ENCODE results near the gene THOC5. TPM values are rescaled to one million over a fixed set of nuclear protein-coding genes. Genes with fewer than 3 reads are reported as not detected.

The THOC5 gene
- total RNA-seq, 1 donor from 2014 or later: 76.4 TPM

DNA sequence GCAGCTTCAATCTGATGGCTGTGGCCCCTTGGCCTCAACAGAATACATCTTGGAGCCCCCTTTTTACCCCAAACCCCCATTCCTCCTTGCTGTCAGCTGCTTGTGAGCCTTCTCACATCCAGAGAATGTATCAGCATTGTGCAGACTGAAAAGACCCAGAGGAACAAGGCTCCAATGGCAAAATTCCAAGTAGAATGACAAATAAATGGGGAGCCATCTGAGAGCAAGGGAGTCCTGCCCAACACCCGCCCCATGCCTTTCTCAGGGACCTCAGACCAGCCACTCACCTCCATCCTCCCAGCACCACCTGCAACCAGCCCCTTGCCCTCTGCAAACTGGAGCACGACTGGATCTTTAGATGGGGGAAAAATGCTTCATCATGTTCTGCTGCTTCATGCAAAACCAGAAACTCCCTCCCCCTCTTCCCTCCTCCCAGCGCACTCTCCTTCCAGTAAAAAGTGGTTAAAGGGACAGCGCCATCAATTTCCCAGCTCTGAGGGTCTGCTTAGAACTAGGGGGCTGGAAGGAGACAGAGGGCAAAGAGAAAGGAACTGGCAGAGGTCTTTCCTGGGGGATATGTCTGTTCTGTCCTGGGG lies 75.7 kb downstream of the THOC5 start:
- no peaks in the 10 kb centered on the region for H3K9me3 Mint-ChIP-seq (ENCODE audit: unreplicated experiment)
- H3K36me3 Mint-ChIP-seq (ENCODE audit: low read depth, unreplicated experiment): peaks cover 12% of the 10 kb centered on the region
- TF ChIP-seq, protein P1, sequence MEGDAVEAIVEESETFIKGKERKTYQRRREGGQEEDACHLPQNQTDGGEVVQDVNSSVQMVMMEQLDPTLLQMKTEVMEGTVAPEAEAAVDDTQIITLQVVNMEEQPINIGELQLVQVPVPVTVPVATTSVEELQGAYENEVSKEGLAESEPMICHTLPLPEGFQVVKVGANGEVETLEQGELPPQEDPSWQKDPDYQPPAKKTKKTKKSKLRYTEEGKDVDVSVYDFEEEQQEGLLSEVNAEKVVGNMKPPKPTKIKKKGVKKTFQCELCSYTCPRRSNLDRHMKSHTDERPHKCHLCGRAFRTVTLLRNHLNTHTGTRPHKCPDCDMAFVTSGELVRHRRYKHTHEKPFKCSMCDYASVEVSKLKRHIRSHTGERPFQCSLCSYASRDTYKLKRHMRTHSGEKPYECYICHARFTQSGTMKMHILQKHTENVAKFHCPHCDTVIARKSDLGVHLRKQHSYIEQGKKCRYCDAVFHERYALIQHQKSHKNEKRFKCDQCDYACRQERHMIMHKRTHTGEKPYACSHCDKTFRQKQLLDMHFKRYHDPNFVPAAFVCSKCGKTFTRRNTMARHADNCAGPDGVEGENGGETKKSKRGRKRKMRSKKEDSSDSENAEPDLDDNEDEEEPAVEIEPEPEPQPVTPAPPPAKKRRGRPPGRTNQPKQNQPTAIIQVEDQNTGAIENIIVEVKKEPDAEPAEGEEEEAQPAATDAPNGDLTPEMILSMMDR (IDR thresholded peaks at IDR 0.05; ENCODE audit: unreplicated experiment): no peak
- H3K27me3 Mint-ChIP-seq (ENCODE audit: unreplicated experiment): peaks cover 27% of the 10 kb centered on the region
- peaks cover 39% of the 10 kb centered on the region for H3K4me1 Mint-ChIP-seq (ENCODE audit: unreplicated experiment)
- no peak overlapping the region for H3K27ac Mint-ChIP-seq (ENCODE audit: unreplicated experiment)
- no peak overlapping the region for H3K4me3 Mint-ChIP-seq (ENCODE audit: unreplicated experiment)
- DNase-seq (ENCODE audit: low spot score): no peak

GRCh38 chr22:29476116-29476515 lies 77.4 kb downstream of the THOC5 start:
- Mint-ChIP-seq H3K36me3 (ENCODE audit: low read depth, unreplicated experiment) (peaks cover 10% of the 10 kb centered on the region), H3K27ac (ENCODE audit: unreplicated experiment) (no peak overlapping the region), H3K4me3 (ENCODE audit: unreplicated experiment) (no peak overlapping the region), H3K9me3 (ENCODE audit: unreplicated experiment) (no peaks in the 10 kb centered on the region), H3K27me3 (ENCODE audit: unreplicated experiment) (peaks cover 16% of the 10 kb centered on the region), H3K4me1 (ENCODE audit: unreplicated experiment) (peaks cover 28% of the 10 kb centered on the region)
- TF ChIP-seq, protein P1 (IDR thresholded peaks at IDR 0.05; ENCODE audit: unreplicated experiment): no peak
- peak; percentile 42 for DNase-seq (ENCODE audit: low spot score)

GRCh38 chr22:29475550-29475949 lies 78.0 kb downstream of the THOC5 start:
- H3K4me3 Mint-ChIP-seq (ENCODE audit: unreplicated experiment): no peak overlapping the region
- peaks cover 16% of the 10 kb centered on the region for H3K27me3 Mint-ChIP-seq (ENCODE audit: unreplicated experiment)
- no peak for DNase-seq (ENCODE audit: low spot score)
- peaks cover 12% of the 10 kb centered on the region for H3K36me3 Mint-ChIP-seq (ENCODE audit: low read depth, unreplicated experiment)
- no peaks in the 10 kb centered on the region for H3K9me3 Mint-ChIP-seq (ENCODE audit: unreplicated experiment)
- H3K4me1 Mint-ChIP-seq (ENCODE audit: unreplicated experiment): peaks cover 28% of the 10 kb centered on the region
- no peak overlapping the region for H3K27ac Mint-ChIP-seq (ENCODE audit: unreplicated experiment)
- TF ChIP-seq, protein P1 (IDR thresholded peaks at IDR 0.05; ENCODE audit: unreplicated experiment): no peak

- DNase-seq (ENCODE audit: low spot score): no peak
- no peak overlapping the region for H3K4me3 Mint-ChIP-seq (ENCODE audit: unreplicated experiment)
- H3K27ac Mint-ChIP-seq (ENCODE audit: unreplicated experiment): no peak overlapping the region
- peaks cover 16% of the 10 kb centered on the region for H3K4me1 Mint-ChIP-seq (ENCODE audit: unreplicated experiment)
- H3K36me3 Mint-ChIP-seq (ENCODE audit: low read depth, unreplicated experiment): peaks cover 12% of the 10 kb centered on the region
- TF ChIP-seq, protein P1 (IDR thresholded peaks at IDR 0.05; ENCODE audit: unreplicated experiment): no peak
- H3K9me3 Mint-ChIP-seq (ENCODE audit: unreplicated experiment): no peaks in the 10 kb centered on the region
- H3K27me3 Mint-ChIP-seq (ENCODE audit: unreplicated experiment): peaks cover 8% of the 10 kb centered on the region
These were observed 80.6 kb downstream of the THOC5 start for GRCh38 chr22:29473001-29473400.

DNA sequence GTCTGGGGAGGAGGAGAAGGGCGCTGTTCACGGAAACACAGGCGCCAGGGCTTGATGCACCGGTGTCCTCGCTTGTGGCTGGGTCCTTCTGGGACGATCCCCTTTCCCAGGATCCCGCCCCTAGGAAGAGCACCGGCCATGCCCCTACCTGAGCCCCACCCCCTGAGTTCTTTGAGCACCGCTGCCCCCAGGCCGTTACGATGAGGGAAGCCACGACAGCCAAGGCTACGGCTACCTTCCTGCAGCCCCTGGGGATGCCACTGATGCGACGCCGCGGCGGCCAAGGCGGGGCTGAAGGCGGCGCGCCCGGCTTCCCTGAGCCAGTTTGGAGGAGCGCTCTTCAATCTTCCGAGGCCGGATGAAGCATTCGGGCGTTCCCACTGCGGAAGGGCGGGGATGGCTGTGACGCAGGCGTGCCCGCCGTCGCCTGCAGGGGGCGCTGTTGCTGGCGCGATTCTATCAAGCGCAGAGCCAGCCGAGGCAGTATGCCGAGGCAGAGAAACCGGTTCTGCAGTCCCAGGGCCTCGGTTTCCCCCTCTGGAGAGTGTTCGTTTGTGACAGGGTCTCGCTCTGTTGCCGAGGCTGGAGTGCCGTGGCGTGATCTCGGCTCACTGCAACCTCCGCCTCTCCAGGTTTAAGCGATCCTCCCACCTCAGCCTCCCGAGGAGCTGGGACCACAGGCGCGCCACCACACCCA lies 83.2 kb downstream of the THOC5 start:
- TF ChIP-seq, protein P1 (IDR thresholded peaks at IDR 0.05; ENCODE audit: unreplicated experiment): peak; percentile 99
- H3K4me1 Mint-ChIP-seq (ENCODE audit: unreplicated experiment): peaks cover 6% of the 10 kb centered on the region
- DNase-seq (ENCODE audit: low spot score): peak; percentile 89
- peak overlapping the region; percentile 68 for H3K4me3 Mint-ChIP-seq (ENCODE audit: unreplicated experiment)
- peaks cover 5% of the 10 kb centered on the region for H3K27me3 Mint-ChIP-seq (ENCODE audit: unreplicated experiment)
- peaks cover 7% of the 10 kb centered on the region for H3K36me3 Mint-ChIP-seq (ENCODE audit: low read depth, unreplicated experiment)
- no peaks in the 10 kb centered on the region for H3K9me3 Mint-ChIP-seq (ENCODE audit: unreplicated experiment)
- no peak overlapping the region for H3K27ac Mint-ChIP-seq (ENCODE audit: unreplicated experiment)
